Neural progenitor cell (in vitro differentiated cells): ENCODE data around the gene ESRRA.

ENCODE experiments used
- EZH2 ChIP-seq: fragments of 200-600 bp; sonication (generic); IDR thresholded peaks from 2 replicates; pipeline ENCODE4 v1.6.1; 2017; ENCODE audit warnings: antibody characterized with exemption, mild to moderate bottlenecking, moderate library complexity
- TF ChIP-seq, protein P1 (sequence below): fragments of 200-600 bp; sonication (generic); IDR thresholded peaks from 2 replicates; pipeline ENCODE4 v1.5.1; 2017; ENCODE audit warnings: antibody characterized with exemption, mild to moderate bottlenecking

DNA sequence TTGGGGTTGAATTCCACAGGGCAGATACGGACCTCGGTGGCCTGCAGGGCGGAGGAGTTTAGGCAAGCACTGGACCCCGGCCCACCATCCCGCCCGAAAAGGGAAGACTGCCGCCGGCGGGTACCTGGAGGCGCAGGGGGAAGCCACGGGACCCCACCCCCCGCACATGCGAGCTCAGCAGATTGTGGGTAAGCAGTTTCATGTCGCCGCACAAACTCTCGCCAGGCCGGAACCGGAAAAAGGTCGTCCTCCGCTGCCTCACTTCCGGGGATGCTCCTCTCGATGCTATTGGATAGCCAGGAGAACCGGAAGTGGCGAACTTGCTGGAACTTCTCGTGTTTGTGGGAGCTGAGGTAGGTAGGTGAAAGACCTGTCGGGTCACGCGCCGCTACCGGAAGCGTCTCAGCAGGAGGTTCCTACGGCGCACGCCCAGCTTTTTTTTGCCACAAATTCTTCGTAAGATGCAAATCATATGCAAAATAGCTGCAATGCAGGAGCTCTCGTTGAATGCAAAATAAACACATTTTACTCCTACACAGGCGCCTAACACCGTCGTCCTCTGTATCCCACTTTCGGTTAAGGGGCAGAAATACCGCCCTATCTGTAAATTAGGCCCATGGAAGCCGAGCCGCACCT is 12.1 kb downstream of the ESRRA start, which contains the start of gene TRMT112:
- TF ChIP-seq, protein P1, sequence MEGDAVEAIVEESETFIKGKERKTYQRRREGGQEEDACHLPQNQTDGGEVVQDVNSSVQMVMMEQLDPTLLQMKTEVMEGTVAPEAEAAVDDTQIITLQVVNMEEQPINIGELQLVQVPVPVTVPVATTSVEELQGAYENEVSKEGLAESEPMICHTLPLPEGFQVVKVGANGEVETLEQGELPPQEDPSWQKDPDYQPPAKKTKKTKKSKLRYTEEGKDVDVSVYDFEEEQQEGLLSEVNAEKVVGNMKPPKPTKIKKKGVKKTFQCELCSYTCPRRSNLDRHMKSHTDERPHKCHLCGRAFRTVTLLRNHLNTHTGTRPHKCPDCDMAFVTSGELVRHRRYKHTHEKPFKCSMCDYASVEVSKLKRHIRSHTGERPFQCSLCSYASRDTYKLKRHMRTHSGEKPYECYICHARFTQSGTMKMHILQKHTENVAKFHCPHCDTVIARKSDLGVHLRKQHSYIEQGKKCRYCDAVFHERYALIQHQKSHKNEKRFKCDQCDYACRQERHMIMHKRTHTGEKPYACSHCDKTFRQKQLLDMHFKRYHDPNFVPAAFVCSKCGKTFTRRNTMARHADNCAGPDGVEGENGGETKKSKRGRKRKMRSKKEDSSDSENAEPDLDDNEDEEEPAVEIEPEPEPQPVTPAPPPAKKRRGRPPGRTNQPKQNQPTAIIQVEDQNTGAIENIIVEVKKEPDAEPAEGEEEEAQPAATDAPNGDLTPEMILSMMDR, result no peak
- no peak for TF ChIP-seq EZH2
